Measurements from ENCODE around the gene UNC13A. TPM values are rescaled to one million over a fixed set of nuclear protein-coding genes. Genes with fewer than 3 reads are reported as not detected.

Gene UNC13A
- total and polyA plus RNA-seq, 2 of the 13 experiments (the other 11 are each of a cell fraction or from before 2014, with no cell fraction given), result 0.11 to 0.45 TPM

DNA sequence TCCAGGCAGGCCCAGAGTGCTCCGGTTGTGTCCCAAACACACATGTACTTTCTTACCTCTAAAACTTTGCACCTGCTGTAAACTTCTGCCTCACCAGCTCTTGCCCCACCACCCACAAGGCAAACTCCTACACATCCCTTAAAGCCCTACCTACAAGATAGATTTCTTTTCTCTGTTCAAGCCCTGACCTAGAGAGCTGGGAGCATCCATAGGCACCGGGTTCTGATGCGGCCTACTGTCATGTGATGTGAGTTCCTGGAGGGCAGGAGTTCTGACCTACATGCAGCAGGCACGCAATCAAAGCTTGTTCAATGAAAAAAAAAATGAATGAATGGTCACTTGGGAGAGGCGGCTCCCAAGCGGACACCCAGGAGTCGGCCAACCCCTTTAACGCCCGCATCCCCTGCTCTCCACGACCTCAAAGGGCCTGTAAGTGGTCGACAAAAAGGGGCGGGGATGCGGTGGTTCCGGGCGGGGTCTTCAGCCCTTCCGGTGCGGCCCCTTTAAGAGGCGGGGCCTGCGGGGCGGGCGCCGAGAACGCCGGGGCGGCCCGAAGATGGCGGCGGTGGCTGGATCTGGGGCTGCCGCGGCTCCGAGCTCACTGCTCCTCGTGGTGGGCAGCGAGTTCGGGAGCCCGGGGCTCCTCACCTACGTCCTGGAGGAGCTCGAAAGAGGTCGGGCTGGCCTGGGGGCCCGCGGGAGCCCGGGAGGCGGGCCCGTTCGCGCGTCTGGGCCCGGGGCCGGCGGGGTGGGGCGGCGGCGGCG lies 31.0 kb upstream of the UNC13A start, which contains the start of gene MAP1S (continued):
- TF ChIP-seq IKZF5 (CRISPR knock-in tag; IDR thresholded peaks at IDR 0.05) (no peak), ZNF484 (CRISPR knock-in tag; IDR thresholded peaks at IDR 0.05; ENCODE audit: borderline replicate concordance, low read depth) (no peak), ZNF609 (CRISPR knock-in tag; IDR thresholded peaks at IDR 0.05; ENCODE audit: borderline replicate concordance) (no peak), SP5 (CRISPR knock-in tag; IDR thresholded peaks at IDR 0.05; ENCODE audit: borderline replicate concordance, low read depth) (peak; percentile 67), GATAD1 (CRISPR knock-in tag; IDR thresholded peaks at IDR 0.05) (peak; percentile 70), ZNF280B (CRISPR knock-in tag; IDR thresholded peaks at IDR 0.05; ENCODE audit: borderline replicate concordance) (no peak), ZBTB33 (CRISPR knock-in tag; IDR thresholded peaks at IDR 0.05) (no peak), ZSCAN29 (CRISPR knock-in tag; conservative IDR thresholded peaks at IDR 0.05) (no peak), ZNF205 (CRISPR knock-in tag; IDR thresholded peaks at IDR 0.05) (0 out of 2 replicates have a peak, but pooled peaks have one; percentile 28), ZSCAN20 (CRISPR knock-in tag; IDR thresholded peaks at IDR 0.05; ENCODE audit: borderline replicate concordance) (peak; percentile 71; the same call in 1 of the 2 replicates), ZNF292 (CRISPR knock-in tag; IDR thresholded peaks at IDR 0.05; ENCODE audit: borderline replicate concordance, low read depth) (no peak), MAZ (IDR thresholded peaks at IDR 0.05; ENCODE audit: borderline replicate concordance, low read depth, low read length) (no peak), MAZ (CRISPR knock-in tag; IDR thresholded peaks at IDR 0.05; ENCODE audit: low read depth) (peak; percentile 7; the same call in 1 of the 2 replicates)
- TF ChIP-seq, protein P1, sequence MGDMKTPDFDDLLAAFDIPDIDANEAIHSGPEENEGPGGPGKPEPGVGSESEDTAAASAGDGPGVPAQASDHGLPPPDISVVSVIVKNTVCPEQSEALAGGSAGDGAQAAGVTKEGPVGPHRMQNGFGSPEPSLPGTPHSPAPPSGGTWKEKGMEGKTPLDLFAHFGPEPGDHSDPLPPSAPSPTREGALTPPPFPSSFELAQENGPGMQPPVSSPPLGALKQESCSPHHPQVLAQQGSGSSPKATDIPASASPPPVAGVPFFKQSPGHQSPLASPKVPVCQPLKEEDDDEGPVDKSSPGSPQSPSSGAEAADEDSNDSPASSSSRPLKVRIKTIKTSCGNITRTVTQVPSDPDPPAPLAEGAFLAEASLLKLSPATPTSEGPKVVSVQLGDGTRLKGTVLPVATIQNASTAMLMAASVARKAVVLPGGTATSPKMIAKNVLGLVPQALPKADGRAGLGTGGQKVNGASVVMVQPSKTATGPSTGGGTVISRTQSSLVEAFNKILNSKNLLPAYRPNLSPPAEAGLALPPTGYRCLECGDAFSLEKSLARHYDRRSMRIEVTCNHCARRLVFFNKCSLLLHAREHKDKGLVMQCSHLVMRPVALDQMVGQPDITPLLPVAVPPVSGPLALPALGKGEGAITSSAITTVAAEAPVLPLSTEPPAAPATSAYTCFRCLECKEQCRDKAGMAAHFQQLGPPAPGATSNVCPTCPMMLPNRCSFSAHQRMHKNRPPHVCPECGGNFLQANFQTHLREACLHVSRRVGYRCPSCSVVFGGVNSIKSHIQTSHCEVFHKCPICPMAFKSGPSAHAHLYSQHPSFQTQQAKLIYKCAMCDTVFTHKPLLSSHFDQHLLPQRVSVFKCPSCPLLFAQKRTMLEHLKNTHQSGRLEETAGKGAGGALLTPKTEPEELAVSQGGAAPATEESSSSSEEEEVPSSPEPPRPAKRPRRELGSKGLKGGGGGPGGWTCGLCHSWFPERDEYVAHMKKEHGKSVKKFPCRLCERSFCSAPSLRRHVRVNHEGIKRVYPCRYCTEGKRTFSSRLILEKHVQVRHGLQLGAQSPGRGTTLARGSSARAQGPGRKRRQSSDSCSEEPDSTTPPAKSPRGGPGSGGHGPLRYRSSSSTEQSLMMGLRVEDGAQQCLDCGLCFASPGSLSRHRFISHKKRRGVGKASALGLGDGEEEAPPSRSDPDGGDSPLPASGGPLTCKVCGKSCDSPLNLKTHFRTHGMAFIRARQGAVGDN (CRISPR knock-in tag; IDR thresholded peaks at IDR 0.05), result peak; percentile 69

Measured in HepG2 (cell line).